ENCODE results near the gene MCM3. TPM values are rescaled to one million over a fixed set of nuclear protein-coding genes. Genes with fewer than 3 reads are reported as not detected.
A peak's percentile ranks its signal among the peaks of the same experiment; 100 is the strongest.

Gene MCM3
- total RNA-seq, 1 donor from 2014 or later: 21.6 TPM

DNA sequence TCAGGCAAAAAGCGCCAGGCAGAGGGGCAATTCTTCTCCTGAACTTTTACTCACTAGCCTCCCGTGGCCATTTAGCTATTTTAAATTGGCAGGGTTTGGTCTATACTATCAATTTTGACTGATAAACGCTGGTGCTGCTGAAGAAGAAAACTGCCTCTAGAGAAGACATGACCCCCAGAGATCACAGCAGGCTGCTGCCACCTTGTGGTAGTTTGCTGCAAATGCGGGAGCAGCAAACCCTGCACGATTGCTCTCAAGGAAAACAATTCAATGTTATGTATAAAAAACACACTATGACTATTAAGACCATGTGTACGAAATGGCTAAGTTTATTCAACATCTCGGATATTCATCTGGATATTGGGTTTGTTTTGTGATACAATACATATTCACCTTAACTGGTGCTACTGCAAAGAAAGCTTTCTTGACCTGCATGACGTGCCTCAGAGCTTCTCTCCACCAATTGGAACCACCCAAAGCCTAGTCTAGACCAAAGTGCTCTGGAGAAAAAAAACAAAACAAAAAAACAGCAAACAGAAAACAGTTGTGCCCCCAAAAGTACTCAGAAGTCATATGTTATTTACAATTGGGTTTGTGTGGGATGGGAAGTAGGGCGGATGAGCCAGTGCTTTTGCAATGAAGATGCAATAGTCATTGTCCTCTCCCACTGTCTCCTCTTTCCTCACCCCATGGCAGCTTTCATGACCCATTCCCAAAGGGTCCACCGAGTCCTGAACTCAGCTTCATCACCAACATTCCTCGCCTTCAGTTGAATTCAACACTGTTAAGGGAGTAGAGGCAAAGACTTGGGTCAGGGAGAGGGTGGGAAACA lies 20.6 kb downstream of the MCM3 start:
- no peak for TF ChIP-seq EZH2 (IDR thresholded peaks at IDR 0.05; ENCODE audit: insufficient read depth, low read length)
- TF ChIP-seq, protein P1, sequence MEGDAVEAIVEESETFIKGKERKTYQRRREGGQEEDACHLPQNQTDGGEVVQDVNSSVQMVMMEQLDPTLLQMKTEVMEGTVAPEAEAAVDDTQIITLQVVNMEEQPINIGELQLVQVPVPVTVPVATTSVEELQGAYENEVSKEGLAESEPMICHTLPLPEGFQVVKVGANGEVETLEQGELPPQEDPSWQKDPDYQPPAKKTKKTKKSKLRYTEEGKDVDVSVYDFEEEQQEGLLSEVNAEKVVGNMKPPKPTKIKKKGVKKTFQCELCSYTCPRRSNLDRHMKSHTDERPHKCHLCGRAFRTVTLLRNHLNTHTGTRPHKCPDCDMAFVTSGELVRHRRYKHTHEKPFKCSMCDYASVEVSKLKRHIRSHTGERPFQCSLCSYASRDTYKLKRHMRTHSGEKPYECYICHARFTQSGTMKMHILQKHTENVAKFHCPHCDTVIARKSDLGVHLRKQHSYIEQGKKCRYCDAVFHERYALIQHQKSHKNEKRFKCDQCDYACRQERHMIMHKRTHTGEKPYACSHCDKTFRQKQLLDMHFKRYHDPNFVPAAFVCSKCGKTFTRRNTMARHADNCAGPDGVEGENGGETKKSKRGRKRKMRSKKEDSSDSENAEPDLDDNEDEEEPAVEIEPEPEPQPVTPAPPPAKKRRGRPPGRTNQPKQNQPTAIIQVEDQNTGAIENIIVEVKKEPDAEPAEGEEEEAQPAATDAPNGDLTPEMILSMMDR (IDR thresholded peaks at IDR 0.05; ENCODE audit: insufficient read depth, low read depth, low read length): peak; percentile 100
- DNase-seq (ENCODE audit: low read depth): no peak
- Histone ChIP-seq H3K4me1 (ENCODE audit: insufficient read depth, low read length) (peaks cover 2% of the 10 kb centered on the region), H3K9ac (ENCODE audit: low read length) (no peak overlapping the region), H3K4me2 (ENCODE audit: low read length) (no peak overlapping the region), H3K4me3 (ENCODE audit: insufficient read depth, low read depth, low read length) (no peak overlapping the region), H3K9me3 (ENCODE audit: insufficient read depth, low read depth, low read length) (no peaks in the 10 kb centered on the region), H2AFZ (ENCODE audit: low read depth, low read length) (no peak overlapping the region), H3K27ac (ENCODE audit: low read depth, low read length) (no peak overlapping the region), H4K20me1 (ENCODE audit: insufficient read depth, low read length) (no peaks in the 10 kb centered on the region), H3K79me2 (ENCODE audit: insufficient read depth, low read length) (no peaks in the 10 kb centered on the region), H3K36me3 (ENCODE audit: insufficient read depth, low read length) (peaks cover 30% of the 10 kb centered on the region), H3K27me3 (ENCODE audit: insufficient read depth, low read length) (no peaks in the 10 kb centered on the region)
- Mint-ChIP-seq H3K4me3 (ENCODE audit: unreplicated experiment) (no peak overlapping the region), H3K4me1 (ENCODE audit: low read depth, unreplicated experiment) (peaks cover 6% of the 10 kb centered on the region), H3K27me3 (ENCODE audit: low read depth, unreplicated experiment) (no peaks in the 10 kb centered on the region), H3K36me3 (ENCODE audit: low read depth, unreplicated experiment) (peaks cover 11% of the 10 kb centered on the region), H3K27ac (ENCODE audit: unreplicated experiment) (no peak overlapping the region), H3K9me3 (ENCODE audit: unreplicated experiment) (no peaks in the 10 kb centered on the region)
- FAIRE-seq: no peak

DNA sequence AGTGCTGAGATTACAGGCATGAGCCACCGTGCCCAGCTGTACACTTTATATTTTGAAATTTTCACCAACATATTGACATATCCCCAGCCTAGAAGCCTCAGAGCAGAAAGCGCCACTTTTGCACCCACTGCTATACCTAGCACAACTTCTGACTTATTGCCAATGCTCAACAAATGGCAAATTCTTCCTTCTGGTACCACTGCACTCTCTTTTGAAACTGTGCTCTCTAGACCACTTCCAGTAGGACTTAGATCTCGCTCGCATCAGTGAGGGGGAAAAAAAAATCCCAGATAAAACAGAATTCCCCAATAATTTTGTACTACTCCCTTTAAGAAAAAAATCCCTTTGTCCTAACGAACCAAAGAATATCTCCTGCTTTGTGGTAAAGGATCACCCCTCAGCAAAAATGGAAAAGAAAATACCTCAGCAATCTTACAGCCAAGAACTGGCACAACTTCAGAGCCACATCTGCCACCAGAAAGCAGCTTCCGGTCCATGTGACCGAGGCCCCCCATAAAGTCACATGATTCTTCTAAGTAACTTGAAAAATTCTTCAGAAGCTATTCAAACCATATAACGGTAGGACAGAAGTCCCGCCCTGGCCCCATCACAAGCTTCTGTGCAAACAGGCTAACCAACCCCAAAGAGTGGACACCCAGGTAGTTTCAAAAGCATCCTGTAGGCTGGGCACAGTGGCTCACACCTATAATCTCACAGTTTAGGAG lies 21.8 kb downstream of the MCM3 start:
- Histone ChIP-seq H3K4me3 (ENCODE audit: insufficient read depth, low read depth, low read length) (no peak overlapping the region), H3K9me3 (ENCODE audit: insufficient read depth, low read depth, low read length) (no peaks in the 10 kb centered on the region), H3K79me2 (ENCODE audit: insufficient read depth, low read length) (no peaks in the 10 kb centered on the region), H3K4me2 (ENCODE audit: low read length) (no peak overlapping the region), H3K36me3 (ENCODE audit: insufficient read depth, low read length) (peaks cover 19% of the 10 kb centered on the region), H3K4me1 (ENCODE audit: insufficient read depth, low read length) (peaks cover 2% of the 10 kb centered on the region), H3K27me3 (ENCODE audit: insufficient read depth, low read length) (no peaks in the 10 kb centered on the region), H3K27ac (ENCODE audit: low read depth, low read length) (no peak overlapping the region), H3K9ac (ENCODE audit: low read length) (no peak overlapping the region), H2AFZ (ENCODE audit: low read depth, low read length) (no peak overlapping the region), H4K20me1 (ENCODE audit: insufficient read depth, low read length) (no peaks in the 10 kb centered on the region)
- FAIRE-seq: no peak
- DNase-seq (ENCODE audit: low read depth): no peak
- TF ChIP-seq, protein P1 (IDR thresholded peaks at IDR 0.05; ENCODE audit: insufficient read depth, low read depth, low read length): no peak
- Mint-ChIP-seq H3K36me3 (ENCODE audit: low read depth, unreplicated experiment) (peaks cover 5% of the 10 kb centered on the region), H3K27me3 (ENCODE audit: low read depth, unreplicated experiment) (no peaks in the 10 kb centered on the region), H3K27ac (ENCODE audit: unreplicated experiment) (no peak overlapping the region), H3K4me1 (ENCODE audit: low read depth, unreplicated experiment) (peaks cover 6% of the 10 kb centered on the region), H3K4me3 (ENCODE audit: unreplicated experiment) (no peak overlapping the region), H3K9me3 (ENCODE audit: unreplicated experiment) (no peaks in the 10 kb centered on the region)
